Left lung (tissue), 10 donors: ENCODE measurements around the gene NPHS1. TPM values are rescaled to one million over a fixed set of nuclear protein-coding genes. Genes with fewer than 3 reads are reported as not detected.
"Not testable (repeated sequence)": the region's sequence is repeated elsewhere in the genome, so short reads cannot be mapped to it uniquely, and the experiment has no call there.

Experiments
- ATAC-seq: fragments of 200-7000 bp; cut with Tn5 transposase; one replicate; pipeline ENCODE4 v1.9.1; 2020; ENCODE audit warnings: moderate library complexity
- DNase-seq, 4 donors: peaks; one replicate each; pipeline ENCODE4 v3.0.0-alpha.2; 2013 to 2020
- H3K27ac ChIP-seq, 2 donors: fragments of 200-600 bp; sonication (generic) in 1 of 2; one replicate each; pipeline versions ENCODE4 v1.5.0 to v1.8.0; 2020 to 2021
- H3K27me3 ChIP-seq, 2 donors: fragments of 200-600 bp; sonication (generic) in 1 of 2; one replicate each; pipeline versions ENCODE4 v1.5.0 to v1.8.0; 2020 to 2021
- H3K36me3 ChIP-seq, 2 donors: fragments of 200-600 bp; sonication (generic) in 1 of 2; one replicate each; pipeline versions ENCODE4 v1.5.0 to v1.8.0; 2020 to 2021
- H3K4me1 ChIP-seq, 2 donors: fragments of 200-600 bp; one replicate each; pipeline ENCODE4 v1.8.0; 2021
- H3K4me3 ChIP-seq, 2 donors: fragments of 200-600 bp; sonication (generic) in 1 of 2; one replicate each; pipeline versions ENCODE4 v1.5.0 to v1.8.0; 2020 to 2021; ENCODE audit warnings: mild to moderate bottlenecking in 1 of 2
- H3K9me3 ChIP-seq, 2 donors: fragments of 200-600 bp; sonication (generic) in 1 of 2; one replicate each; pipeline versions ENCODE4 v1.5.0 to v1.8.0; 2020 to 2021
- CTCF ChIP-seq, 2 donors: fragments of 200-600 bp; sonication (generic) in 1 of 2; IDR thresholded peaks; one replicate each; pipeline versions ENCODE4 v1.5.0 to v1.8.0; 2021; ENCODE audit warnings: antibody characterized with exemption in 2 of 2
- intact Hi-C, 2 donors: fragments of 100-400 bp; cut with DNase I; formaldehyde crosslinking; loops; one replicate each; pipeline versions ENCODE4 v1.11.2 to v1.14.2; 2022
- polyA plus RNA-seq, 6 donors: library from polyadenylated mRNA; unstranded; fragments of 120-200 nt; gene quantifications; one replicate each; pipeline ENCODE4 v1.2.1, GENCODE V29; 2013; ENCODE audit not compliant: insufficient read length in 6 of 6
- total RNA-seq, 2 donors: library from RNA; stranded (reverse); fragmentation: NEBNext Ultra II Directional; extraction: Animal tissue kit (Norgen Biotek cat#: 25700); gene quantifications; one replicate each; pipeline ENCODE4 v1.2.1, GENCODE V29; 2021
- donor health status: DM: no; HTN: yes; CAD: no.
- donor health status: DM: no; HTN: no; CAD: no.

NPHS1 gene
- total and polyA plus RNA-seq, 8 donors = 0.08 to 2.0 (median 0.99) TPM; not detected in 1

DNA sequence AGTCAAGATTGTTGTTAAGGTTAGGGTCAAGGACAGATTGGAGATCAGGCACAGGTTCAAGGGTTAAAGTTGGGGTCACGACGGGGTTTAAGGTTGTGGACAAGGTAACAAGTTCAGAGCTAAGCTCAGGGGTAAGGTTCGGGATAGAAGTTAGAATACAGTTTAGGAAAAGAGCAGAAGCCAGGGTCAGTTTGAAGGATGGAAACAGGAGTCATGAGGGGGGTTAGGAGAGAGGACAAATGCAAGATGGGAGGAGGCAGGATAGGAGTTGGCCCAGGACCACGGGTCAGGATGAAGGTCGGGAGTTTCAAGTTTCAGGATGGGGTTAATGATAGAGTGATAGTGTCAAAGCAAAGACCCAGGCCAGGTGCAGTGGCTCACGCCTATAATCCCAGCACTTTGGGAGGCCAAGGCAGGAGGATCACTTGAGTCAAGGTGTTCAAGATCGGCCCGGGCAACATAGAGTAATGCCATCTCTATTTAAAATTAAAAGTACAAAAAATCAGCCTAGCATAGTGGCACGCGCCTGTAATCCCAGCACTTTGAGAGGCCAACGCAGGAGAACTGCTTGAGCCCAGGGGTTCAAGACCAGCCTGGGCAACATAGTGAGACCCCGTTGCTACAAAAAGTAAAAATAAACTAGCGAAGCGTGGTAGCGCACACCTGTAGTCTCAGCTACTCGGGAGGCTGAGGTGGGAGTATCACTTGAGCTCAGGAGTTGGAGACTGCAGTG is 7.7 kb downstream of the NPHS1 start:
- intact Hi-C loops = no loop called here
- DNase-seq (peak in 1 of 4 donors; percentile 2), ATAC-seq (no peak)
- Histone ChIP-seq H3K27me3 (peaks cover 36 to 86% of the 10 kb centered on the region in 2 donors), H3K4me1 (peaks cover 4 to 16% of the 10 kb centered on the region in 2 donors), H3K36me3 (no peaks in the 10 kb centered on the region), H3K9me3 (no peaks in the 10 kb centered on the region), H3K4me3 (peak overlapping the region in 1 of 2 donors; percentile 19), H3K27ac (no peak overlapping the region)
- no peak for TF ChIP-seq CTCF (IDR thresholded peaks at IDR 0.05)

- peak; percentile 17 for ATAC-seq
- peaks cover 0 to 4% of the 10 kb centered on the region in 2 donors for H3K9me3 ChIP-seq
These were observed 8.4 kb downstream of the NPHS1 start for GRCh38 chr19:35843676-35844481.

DNA sequence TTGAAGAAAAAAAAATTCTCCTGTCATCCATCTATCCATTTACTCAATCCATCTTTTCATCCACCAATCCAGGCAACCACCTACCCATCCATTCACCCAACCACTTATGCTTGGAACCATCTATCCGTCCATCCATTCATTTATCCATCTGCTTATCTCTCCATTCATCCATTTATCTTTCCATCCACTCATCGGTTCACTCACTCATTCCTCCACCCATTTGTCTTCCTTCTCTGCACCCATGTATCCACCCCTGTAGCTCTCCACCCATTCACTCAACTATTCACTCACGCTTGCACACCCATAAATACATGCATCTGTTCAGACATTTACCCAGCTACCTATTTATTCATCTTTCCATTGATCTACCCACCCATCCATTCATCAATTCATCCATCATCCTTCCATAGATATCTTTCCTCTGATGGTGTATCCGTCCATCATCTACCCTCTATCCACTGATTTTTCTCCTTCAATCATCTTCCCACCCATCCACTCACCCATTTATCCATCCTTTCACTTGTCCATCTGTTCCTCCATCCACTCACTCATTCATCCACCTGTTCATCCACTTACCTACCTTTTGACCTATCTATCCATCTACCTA is 9.5 kb downstream of the NPHS1 start:
- intact Hi-C loops = no loop called here
- Histone ChIP-seq H3K27me3 (peaks cover 36 to 75% of the 10 kb centered on the region in 2 donors), H3K9me3 (peaks cover 0 to 10% of the 10 kb centered on the region in 2 donors), H3K27ac (no peak overlapping the region), H3K36me3 (no peaks in the 10 kb centered on the region), H3K4me3 (no peak overlapping the region), H3K4me1 (peaks cover 4 to 16% of the 10 kb centered on the region in 2 donors)
- TF ChIP-seq CTCF (IDR thresholded peaks at IDR 0.05) = no peak
- ATAC-seq (no peak), DNase-seq (no peak)

More at GRCh38 chr19:35843676-35844481, 8.4 kb downstream of the NPHS1 start:
- H3K27ac ChIP-seq = no peak overlapping the region
- no peak overlapping the region for H3K4me3 ChIP-seq
- peak in 1 of 4 donors; percentile 75 for DNase-seq
- peaks cover 4 to 16% of the 10 kb centered on the region in 2 donors for H3K4me1 ChIP-seq
- peaks cover 36 to 78% of the 10 kb centered on the region in 2 donors for H3K27me3 ChIP-seq
- no peaks in the 10 kb centered on the region for H3K36me3 ChIP-seq
- no peak for TF ChIP-seq CTCF (IDR thresholded peaks at IDR 0.05)
- intact Hi-C loops = no loop called here

- Histone ChIP-seq H3K4me1 (peaks cover 4 to 16% of the 10 kb centered on the region in 2 donors), H3K36me3 (no peaks in the 10 kb centered on the region), H3K27ac (no peak overlapping the region), H3K4me3 (no peak overlapping the region), H3K27me3 (peaks cover 36 to 69% of the 10 kb centered on the region in 2 donors), H3K9me3 (peaks cover 0 to 10% of the 10 kb centered on the region in 2 donors)
- intact Hi-C loops = no loop called here
- TF ChIP-seq CTCF (IDR thresholded peaks at IDR 0.05) = no peak
- no peak for ATAC-seq
- DNase-seq = peak in 1 of 4 donors; percentile 61
These were observed 10.2 kb downstream of the NPHS1 start for GRCh38 chr19:35841961-35842595.

GRCh38 chr19:35836096-35836495 is 16.2 kb downstream of the NPHS1 start:
- H3K9me3 ChIP-seq = peaks cover 0 to 10% of the 10 kb centered on the region in 2 donors
- DNase-seq, intact Hi-C loops, ATAC-seq, H3K4me3 ChIP-seq, H3K27ac ChIP-seq, H3K4me1 ChIP-seq, H3K36me3 ChIP-seq: not testable (repeated sequence)
- peaks cover 0 to 57% of the 10 kb centered on the region in 2 donors for H3K27me3 ChIP-seq
